GM19397 (cell line): ENCODE results near the gene CLRN1.
"Not testable (repeated sequence)": the region's sequence is repeated elsewhere in the genome, so short reads cannot be mapped to it uniquely, and the experiment has no call there.

Experiments
- ATAC-seq: cut with Tn5 transposase; IDR thresholded peaks from one replicate; pipeline ENCODE4 v1.9.1; 2021; ENCODE audit warnings: mild to moderate bottlenecking, moderate library complexity; ENCODE audit not compliant: unreplicated experiment

The CLRN1 gene

DNA sequence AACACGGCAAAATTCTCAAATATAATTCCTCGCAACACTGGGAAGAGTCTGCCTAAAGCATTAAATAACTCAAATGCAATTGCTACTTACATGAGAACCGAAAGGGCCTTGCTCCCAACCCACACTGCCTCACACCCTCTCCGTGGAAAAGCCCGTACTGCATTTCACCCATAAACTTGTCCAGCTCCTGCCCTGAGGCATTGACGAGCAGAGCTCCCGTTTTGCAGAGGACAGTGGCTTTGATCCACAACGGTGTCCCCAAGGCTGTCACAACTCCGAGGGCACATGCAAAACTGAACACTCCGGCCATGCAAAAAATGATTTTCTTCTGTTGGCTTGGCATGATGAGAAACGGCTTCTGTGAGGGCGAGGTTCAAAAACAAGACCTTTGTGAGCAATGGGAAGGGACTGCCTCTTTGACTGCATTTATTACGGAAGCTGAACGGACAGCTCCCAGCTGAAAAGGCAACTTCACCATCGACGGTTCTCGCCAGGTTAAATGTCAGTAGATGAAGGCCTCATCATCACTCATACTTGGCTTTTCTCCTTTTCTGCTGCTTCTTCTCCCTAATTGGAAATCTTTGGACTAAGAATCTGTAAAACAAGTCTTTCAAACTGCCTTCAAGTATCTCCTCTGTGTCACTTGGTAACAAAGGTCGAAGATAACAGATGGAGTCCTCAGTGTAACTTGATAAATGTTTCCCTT lies at the start of gene CLRN1:
Gene CLRN1, minus strand, starts transcription at position 362 of the 706 bp plus-strand sequence. Its CDS starts 19 bp downstream, at position 343.
- ATAC-seq, result no peak

- no peak for ATAC-seq
Observed at GRCh38 chr3:151016478-151016795, 43.9 kb upstream of the CLRN1 start.

DNA sequence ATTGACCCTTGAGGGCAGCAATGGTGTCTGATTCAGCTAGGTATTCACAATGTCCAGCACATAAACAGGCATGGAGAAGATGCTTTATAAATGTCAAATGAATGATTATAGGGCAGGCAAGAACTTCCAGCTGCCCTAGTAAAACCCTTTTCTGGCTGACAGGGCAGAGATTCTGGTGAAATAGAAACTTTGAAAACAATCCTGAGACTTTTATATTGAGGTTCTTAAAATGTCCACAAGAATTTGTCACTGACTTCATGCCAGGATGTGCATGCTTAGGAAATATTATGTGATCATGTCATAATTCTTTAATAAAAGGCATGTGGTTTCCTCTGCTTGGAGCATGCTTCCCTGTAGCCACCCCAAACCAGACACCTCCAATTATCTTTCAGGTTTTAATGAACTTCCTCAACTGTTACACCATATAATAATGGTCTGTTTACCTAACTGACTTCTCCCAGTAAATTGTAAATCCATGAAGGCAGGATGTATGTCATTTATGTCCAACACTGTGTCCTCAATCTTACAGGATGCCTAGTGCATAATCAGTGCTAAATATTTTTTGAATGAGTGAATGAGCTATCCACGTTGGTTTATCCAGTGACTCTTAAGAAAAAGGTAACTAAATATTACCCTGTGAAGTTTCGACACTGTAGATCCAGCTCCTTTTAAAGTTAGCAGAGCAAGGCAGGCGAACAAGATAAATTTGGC lies 43.4 kb upstream of the CLRN1 start:
- ATAC-seq, result no peak

DNA sequence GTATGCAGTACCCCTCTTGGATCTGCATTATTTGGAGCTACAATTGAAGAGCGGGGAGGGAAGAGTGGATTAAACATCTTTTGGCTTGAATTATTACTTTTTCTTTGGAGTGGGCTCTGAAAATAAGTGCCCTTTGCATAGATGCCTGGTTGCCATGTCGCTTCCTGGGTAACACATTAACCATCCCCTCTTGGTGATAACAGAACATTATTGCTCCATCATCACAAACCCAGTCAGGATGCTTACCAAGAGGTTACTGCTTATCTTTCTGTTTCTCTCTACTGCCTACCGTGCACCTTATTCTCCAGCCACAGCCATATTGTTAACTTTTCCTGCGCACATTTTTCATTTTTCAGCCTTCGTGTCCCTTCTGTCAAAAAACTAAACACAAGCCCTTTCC lies 42.7 kb upstream of the CLRN1 start:
- no peak for ATAC-seq

- no peak for ATAC-seq
Observed at GRCh38 chr3:151014501-151015018, 42.0 kb upstream of the CLRN1 start.

- no peak for ATAC-seq
Observed at GRCh38 chr3:151012753-151013152, 40.2 kb upstream of the CLRN1 start.

DNA sequence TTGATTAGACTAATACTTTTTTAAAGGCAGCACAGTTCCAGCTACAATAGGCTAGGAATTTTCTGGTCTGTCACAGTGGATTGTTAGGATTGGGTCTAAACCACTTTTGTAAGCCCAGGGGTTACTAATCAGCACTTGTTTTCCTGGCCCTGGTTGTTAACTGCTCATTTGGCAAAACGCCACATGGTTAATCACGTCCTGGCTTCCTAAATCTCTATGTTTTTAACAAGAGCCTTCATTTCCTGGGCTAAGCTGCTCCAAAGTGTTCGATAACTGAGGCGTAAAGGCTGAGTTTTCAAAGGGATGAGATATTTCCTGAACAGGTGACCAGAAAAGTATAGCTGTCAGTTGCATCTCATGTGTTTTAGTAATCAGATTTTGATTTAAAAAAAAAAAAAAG lies 38.9 kb upstream of the CLRN1 start:
- no peak for ATAC-seq

- no peak for ATAC-seq
Observed at GRCh38 chr3:151009981-151010380, 37.5 kb upstream of the CLRN1 start.

DNA sequence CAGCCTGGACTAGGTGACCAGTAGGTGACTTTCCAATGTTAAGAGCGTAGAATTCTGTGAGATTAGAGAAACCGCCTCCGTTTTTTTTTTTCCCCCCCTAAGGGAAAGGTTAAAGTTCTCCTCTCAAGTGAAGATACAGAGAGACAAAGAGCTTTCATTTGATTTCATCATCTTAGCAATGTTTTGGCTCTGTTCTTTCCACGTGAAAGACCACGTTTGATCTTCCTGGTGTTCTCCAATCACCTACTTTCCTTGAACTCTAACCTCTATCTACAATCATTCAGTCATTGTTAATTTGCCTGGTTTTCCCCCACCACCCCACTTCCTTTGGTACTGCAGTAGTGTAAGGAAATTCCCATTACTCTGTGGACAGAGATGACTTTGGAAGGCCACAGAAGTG lies 36.9 kb upstream of the CLRN1 start:
- no peak for ATAC-seq

DNA sequence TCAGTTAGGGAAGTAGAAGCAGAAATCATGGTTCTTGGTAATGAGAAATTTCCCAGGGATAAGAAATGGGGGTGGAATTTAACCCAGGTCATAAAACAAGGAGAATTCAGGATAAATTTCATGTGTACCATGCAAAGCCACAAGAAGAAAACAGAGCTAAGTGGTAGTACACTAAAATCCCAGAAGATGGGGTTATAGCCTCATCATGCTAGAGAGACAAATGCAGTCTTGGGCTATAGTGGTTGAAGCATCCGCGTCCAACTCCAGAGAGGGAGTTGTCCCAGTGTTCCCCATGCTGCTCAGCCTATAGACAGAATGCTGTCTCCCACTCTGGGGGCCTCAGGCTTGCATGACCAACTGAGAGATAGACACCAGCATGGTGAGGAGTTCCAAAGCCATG lies 36.2 kb upstream of the CLRN1 start:
- ATAC-seq, result no peak

DNA sequence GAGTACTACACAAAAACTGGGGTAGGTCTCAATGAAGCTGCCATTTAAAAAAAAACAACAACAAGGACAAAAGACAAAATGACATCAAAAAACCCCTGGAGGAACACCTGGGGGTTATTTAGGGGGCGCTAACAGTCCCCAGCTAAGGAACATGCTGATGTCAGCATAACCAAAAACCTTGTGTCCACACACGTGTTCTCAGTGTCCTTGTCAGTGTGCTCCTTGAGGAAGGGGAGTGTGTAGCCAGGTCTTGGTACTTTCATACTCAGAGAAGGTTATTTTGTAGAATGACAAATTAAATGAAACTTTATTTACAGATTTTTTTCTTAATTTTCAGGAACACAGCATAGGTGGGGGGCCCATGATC lies 31.2 kb upstream of the CLRN1 start:
- ATAC-seq, result no peak

DNA sequence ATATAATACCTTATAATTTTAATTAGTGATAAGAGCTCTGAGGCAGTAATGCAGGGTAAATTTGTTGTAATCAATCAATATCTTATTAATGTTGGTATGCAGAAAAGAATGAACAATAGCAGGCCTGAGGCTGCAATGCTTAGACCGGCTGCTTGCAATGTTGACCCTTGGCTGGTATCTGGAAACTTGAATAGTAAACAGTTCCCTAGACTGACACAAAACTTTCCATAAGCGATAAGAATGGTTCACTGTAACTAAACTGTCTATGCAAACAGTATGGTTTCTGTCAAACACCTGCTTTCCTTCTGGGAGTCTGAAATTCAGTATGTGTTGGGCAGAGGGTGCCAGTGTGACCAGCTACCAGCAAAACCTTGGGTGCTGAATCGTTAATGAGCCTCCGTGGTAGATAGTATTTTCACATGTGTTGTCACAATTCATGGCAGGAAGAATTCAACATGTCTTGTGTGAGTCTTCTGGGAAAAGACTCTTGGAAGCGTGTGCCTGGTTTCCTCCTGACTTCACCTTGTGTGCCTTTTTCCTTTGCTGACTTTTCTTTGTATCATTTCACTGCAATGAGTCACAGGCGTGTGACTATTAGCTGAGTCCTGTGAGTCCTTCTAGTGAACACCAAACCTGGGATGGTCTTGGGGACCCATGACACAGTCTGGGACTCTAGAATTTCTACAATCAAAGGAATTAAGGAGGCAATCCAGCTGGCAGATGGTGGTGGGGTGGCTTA lies 30.7 kb upstream of the CLRN1 start:
- ATAC-seq, result no peak

- ATAC-seq, result no peak
Observed at GRCh38 chr3:151002003-151002981, 29.8 kb upstream of the CLRN1 start.

- no peak for ATAC-seq
Observed at GRCh38 chr3:150998996-150999395, 26.5 kb upstream of the CLRN1 start.

GRCh38 chr3:150996731-150997130 lies 24.2 kb upstream of the CLRN1 start:
- ATAC-seq, result no peak

DNA sequence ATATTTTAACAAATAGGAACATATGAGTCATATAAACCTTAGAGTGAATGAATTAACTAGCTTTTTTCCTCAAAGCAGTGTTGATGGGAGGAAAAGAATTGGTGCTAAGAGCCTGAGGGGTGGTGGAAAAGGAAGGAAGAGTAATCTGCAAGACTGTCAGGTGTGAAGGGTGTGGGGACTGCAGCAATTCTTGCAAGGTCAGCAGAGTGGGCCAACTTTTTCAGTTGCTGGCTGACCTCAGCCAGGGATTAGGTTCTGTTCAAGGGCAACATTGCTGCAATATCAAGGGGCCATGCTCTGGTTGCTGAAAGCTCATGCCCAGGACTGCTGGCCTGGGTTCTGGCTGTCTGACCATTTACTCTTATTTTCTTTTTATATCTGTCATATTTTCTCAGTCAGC lies 23.0 kb upstream of the CLRN1 start:
- ATAC-seq, result no peak

DNA sequence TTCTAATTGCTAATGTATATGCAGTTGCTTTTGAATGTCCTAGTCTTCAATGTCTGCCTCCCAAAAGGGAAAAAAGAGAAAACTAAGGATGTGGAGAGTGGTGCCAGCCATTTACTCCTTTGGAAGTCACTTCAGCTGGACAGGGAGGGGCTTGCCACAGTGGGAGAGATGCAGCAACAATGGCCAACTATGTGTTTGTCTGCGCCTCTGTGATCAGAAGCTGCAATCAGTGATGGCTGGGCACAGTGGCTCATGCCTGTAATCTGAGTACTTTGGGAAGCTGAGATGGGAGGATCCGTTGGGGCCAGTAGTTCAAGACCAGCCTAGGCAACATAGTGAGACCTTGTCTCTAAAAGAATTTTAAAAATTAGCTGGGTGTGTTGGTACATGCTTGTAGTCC lies 16.7 kb upstream of the CLRN1 start:
- ATAC-seq, result no peak

- not testable (repeated sequence) for ATAC-seq
Observed at GRCh38 chr3:150988395-150988794, 15.9 kb upstream of the CLRN1 start.

GRCh38 chr3:150985711-150986110 lies 13.2 kb upstream of the CLRN1 start:
- no peak for ATAC-seq

DNA sequence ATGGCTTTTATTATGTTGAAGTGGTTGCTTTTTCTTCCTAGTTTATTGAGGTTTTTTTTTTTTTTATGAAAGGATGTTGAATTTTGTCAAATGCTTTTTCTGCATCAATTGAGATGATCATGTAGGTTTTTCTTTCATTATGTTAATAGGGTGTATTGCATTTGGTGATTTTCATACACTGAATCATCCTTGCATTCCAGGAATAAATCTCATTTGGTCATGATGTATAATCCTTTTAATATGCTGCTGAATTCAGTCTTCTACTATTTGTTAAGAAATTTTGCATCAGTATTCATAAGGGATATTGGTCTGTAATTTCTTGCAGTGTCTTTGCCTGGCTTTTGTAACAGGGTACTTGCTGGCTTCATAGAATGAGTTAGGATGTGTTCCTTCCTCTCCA lies 11.5 kb upstream of the CLRN1 start:
- no peak for ATAC-seq
